ENCODE results near the gene ZNF460.

The ZNF460 gene

DNA sequence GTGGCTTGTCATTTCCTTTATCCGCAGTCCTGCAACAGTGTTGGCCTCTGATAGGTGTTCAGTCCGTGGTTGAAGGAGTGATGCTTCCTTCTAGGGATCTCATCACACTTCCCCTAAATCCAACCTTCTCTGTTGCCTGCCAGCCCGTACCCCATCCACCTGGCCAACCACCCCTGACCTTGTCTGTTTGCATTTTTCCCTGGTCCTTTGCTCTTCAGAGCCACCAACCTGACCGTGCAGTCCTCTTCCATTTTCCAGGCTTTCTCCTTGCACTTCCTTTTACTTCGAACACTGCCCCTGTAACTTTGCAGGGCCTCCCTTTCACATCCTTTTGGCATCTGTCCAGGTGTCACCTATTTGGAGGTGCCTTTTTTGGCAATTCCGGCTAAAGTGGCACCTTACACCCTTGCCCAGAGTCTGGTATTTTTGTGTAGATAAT is 696 bp downstream of the ZNF460 start:
- DNase-seq: peak; percentile 86

DNA sequence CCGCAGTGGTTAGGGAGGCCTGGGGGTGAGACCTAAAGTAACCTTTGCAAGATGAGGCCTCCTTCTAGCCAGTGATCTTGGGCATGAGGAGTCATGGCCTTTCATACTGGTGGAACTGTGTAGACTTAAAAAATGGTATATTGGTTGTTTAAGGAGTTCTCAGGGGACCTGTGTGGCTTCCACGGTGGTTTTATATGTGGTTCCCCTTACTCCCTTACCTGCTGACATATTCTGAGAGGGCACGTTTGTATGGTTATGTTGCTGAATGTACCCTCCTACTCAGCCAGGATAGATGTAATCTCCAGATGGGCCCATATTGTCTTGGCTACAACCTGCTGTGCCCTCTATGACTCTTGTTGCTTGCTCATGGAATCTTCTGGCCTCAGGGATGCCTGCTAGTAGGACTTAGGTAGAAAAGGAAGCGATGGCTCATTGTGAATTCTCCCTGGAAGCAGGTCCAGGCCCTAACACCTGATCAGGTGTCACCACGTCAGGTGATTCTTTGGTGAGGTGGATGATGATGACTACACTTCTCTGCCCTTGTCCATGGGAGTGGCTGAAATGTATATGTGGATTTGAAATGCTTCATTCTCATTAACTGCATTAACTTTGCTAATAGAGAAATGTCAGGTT is 1.8 kb downstream of the ZNF460 start:
- DNase-seq: no peak

DNA sequence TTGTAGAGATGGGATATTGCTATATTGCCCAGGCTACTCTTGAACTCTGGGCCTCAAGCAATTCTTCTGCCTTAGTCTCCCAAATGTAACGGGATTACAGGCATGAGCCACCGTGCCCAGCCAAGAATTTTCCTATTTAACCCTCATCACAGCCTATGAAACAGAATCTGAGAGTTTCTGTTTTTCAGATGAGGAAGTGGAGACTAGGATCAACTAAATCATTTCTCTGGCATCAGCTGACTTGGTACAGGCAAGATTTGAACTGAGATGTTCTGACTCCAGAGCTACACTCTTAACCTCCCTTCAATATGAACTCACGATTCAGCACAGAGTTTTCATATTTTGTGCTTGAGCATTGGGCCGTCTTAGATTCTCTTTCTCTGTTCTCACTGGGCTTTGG is 8.1 kb downstream of the ZNF460 start:
- DNase-seq: no peak

DNA sequence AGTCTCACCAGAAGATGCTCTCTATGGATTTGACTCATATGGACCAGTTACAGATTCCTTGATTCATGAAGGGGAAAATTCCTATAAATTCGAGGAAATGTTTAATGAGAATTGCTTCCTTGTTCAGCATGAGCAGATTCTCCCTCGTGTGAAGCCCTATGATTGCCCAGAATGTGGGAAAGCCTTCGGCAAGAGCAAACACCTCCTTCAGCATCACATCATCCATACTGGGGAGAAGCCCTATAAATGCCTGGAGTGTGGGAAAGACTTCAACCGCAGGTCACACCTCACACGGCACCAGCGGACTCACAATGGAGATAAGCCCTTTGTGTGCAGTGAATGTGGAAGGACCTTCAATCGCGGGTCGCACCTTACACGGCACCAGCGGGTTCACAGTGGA is 10.7 kb downstream of the ZNF460 start:
- no peak for DNase-seq

DNA sequence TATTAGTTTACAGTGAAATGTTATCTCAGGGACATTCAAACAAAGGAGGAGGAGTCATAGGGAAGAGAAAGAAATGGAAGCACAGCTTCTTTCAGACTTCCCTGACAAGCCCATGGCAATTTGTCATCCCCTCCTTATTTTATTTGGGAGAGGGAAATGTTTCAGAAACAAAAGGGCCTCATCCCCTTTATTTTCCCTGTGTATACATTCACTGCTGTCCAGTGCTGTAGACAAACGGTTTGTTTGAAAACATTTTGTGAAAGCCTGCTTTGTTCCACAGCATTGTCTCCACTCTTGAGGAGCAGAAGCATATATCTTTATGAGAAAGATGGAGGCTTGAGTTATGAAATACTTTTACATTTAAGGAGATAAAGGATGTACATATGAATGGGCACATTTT is 12.3 kb downstream of the ZNF460 start:
- DNase-seq: no peak

DNA sequence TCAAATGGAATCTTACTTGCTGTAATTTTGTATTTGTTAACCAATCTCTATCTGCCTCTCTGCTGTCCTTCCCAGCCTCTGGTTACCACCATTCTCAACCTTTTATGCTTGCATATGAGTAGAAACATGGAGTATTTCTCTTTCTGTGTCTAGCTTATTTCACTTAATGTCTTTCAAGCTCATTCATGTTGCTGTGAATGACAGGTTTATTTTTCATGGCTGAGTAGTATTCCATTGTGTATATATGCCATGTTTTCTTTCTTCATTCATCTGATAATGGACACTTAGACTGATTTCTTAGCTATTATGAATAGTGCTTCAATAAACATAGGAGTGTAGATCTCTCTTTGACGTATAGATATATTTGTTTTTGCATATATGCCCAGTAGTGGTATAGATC is 13.4 kb downstream of the ZNF460 start:
- DNase-seq: no peak

DNA sequence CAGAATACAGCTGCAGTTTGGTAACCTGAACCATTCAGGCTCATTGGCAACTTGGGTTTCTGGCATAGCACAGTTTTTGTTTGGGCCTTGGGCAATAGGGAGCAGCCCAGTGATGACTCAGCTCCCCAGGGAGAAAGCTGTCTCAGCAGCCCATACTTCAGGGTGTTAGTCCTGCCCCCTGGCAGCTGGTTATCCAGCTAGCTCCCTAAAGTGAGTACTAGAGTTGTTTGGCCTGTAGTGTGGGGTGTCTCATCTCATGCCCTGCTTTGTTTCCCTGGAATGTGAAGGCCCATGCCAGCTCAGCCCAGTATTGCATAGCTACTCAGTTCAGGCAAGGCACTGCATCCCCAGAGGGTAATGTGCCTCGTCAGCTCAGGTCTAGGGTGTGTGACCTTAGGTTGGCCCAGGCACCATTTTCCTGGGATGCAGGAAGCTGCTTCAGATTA is 21.8 kb downstream of the ZNF460 start:
- DNase-seq: no peak

DNA sequence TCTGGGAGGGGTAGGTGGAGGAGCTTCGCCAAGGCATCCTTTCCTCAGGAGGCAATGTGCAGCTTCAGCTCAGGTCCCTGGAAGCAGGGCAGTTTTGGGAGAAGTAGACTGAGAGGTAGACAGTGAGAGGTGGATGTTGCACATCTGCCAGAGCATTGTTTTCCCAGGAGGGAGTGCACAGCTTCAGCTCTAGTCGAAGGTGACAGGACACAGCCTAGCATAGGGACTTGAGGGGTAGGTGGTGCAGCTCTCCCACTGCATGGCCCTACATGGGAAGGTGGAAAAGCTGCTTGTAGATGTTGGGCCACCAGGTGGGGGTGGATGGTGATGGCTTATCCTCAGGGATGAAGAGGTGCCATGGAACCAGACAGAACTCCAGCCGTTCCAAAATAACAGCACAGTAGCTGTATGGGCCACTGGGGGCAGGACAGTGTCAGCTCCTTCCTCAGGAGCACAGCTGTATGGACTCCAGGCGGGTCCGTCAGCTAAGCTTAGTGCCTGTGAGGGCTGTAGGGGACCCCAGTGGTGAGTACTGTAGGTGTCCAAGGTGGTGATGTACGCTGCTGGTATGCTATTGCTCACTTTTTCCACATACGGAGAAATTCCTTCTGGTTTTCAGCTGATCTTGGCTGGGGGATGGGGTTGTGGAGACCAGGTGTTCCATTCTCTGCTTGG is 22.6 kb downstream of the ZNF460 start:
- DNase-seq: no peak

DNA sequence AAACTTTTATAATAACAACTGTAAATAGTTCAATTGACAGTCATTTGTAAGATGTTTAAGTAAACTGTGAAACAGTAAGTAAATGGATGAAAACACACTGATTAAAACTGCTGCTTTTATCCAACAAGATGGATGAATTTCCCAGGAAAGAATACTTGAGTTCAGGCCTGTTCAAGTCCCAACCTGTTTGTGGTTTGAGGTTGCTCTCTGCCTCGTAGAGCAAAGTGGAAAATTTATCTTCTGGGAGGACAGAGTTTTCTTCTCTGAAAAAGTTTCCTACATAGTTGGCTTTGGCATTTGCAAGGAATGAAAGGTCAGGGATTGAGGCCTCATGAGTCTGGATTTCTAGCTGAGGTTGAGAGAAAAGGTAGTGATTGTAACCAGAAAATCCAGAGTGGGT is 24.8 kb downstream of the ZNF460 start:
- DNase-seq: no peak

DNA sequence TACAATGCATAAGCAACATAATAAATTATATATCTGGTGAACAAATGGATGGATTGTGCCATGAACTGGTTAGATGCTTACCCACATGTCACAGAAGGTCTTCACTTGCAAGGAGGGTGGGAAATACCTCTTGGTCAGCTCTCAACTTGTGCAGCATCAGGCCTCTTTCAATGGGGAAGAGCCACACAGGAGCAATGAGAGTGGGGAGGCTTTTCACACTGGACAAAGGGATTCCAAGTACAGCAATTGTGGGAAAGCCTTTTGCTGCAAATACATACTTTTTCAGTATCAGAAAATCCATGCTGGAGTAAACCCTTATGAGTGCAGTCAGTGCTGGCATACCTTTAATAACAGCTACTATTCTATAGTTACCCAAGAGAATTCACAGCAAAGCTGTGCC is 28.2 kb downstream of the ZNF460 start:
- no peak for DNase-seq

DNA sequence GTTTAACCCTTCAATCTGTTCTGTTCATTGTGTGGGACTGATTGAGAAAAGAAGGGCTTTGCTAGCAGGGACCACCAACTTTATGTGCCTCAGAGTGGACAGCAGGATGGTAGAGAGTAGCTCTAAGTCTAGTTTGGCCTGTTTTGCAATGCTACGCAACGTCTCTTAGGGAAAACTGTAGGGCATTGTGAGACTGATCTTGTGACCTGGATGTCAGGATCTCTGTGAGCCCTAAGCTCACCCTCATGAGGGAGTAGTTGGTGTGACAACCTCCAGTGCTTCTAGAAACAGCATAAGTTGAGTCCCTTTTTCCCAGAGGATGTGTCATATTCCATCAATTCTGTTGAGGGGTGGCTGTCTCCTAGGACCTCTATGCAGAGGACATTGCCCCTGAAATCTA is 30.5 kb downstream of the ZNF460 start:
- DNase-seq: no peak

DNA sequence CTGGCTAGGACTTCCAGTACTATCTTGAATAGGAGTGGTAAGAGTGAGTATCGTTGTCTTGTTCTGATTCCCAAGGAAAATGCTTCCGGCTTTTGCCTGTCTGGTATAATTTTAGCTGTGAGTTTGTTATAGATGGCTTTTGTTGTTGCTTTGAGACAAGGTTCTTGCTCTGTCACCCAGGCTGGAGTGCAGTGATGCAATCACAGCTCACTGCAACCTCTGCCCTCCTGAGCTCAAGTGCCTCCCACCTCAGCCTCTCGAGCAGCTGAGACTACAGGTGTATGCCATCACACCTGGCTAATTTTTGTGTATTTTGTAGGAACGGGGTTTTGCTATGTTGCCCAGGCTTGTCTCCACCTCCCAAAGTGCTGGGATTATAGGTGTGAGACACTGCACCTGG is 33.9 kb downstream of the ZNF460 start:
- no peak for DNase-seq

DNA sequence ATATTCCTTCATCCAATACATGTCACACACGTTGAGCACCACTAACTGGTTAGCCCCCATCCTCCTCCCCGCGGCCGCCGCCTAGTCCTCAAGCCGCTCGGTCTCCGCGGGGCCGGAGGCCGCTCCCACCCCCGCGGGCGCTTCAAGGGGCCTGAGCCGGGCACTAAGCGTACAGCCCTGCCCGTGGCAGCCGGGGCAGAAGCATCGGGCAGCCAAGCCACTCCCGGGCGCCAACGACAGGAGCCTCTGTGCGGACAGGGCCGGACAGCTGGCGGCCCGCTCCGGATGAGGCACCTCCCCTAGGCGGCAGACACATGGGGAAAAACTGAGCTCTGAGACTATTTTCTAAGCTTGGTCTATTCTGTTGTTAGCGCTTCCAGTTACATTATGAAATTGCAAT is 37.2 kb downstream of the ZNF460 start:
- DNase-seq: no peak

DNA sequence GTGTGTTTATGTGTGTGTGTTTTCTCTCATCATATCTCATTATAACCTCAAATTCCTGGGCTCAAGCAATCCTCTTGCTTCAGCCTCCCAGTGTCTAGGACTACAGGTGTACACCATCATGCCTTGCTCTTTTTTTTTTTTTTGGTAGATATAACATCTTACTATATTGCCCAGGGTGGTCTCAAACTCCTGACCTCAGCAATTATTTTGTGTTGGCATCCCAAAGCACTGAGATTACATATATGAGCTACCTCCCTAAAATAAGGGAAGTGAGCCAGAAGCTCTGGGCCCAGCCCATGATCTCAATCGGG is 39.5 kb downstream of the ZNF460 start:
- DNase-seq: no peak

DNA sequence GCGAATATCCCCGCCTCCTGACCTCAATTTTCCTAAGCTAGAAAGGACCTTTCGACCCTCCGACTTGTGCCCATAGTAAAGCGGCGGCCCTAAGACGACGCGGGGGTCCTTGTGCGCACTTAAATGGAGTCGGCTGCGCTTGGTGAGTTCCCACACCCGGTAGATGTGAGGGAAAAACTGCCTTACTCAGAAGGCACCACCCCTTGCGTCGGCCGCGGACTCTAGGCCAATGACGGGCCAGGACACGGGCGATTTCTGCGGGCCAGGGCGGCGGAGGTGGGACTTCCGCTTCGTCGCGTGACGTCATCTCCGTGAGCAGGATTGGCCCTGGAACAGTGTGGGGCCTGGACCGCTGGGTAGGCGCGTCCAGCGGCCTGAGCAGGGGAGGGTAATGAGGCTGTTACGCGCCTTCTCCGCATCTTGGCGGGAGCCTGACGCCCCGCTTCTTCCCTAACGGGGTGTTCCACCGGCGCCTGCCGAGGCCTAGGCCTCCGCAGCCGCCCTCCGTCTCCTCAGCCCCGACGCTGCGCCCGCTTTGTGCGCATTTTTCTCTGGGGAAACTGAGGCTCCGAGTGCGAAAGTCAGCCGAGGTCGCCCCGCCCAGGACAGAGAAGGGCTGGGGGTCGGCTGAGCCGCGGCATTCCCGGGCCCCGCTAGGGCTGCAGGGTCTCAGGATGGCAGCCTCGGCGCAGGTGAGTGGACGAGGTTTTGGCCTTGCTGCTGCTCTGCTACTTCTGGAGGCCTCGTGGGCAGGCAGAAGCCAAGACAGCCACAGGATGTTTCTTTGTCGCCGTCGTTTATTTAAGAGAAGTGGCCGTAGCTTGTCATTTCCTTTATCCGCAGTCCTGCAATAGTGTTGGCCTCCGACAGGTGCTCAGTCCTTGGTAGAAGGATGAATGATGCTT is 40.1 kb downstream of the ZNF460 start, which contains the start of gene ZNF543:
TSS of gene ZNF543 (plus strand) at position 293 of the 905 bp plus-strand sequence. CDS start at position 675, 382 bp downstream.
- peak; percentile 98 for DNase-seq

DNA sequence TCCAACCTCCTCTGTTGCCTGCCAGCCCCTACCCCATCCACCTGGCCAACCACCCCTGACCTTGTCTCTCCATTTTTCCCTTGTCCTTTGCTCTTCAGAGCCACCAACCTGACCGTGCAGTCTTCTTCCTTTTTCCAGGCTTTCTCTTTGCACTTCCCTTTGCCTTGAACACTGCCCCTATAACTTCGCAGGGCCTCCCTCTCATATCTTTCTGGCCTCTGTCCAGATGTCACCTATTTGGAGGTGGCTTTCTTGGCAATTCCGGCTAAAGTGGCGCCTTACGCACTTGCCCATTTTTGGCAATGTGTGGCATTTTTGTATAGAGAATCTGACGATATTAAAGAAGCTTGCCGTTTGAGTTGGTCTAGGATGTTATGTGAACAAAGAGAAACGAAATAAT is 40.8 kb downstream of the ZNF460 start:
- DNase-seq: no peak

DNA sequence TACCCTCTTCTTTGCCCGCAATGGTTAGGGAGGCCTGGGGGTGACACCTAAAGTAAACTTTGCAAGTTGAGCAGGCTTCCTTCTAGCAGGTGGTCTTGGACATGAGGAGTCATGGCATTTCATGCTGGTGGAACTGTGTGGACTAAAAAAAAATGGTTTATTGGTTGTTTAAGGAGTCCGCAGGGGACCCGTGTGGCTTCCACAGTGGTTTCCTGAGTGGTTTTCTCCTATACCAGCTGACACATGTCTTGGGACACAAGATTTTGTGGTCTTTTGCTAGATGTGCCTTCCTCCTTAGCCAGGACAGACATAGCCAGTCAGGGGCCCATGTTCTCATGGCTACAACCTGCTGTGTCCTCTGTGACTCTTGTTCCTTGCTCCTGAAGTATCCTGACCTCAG is 41.5 kb downstream of the ZNF460 start:
- no peak for DNase-seq

DNA sequence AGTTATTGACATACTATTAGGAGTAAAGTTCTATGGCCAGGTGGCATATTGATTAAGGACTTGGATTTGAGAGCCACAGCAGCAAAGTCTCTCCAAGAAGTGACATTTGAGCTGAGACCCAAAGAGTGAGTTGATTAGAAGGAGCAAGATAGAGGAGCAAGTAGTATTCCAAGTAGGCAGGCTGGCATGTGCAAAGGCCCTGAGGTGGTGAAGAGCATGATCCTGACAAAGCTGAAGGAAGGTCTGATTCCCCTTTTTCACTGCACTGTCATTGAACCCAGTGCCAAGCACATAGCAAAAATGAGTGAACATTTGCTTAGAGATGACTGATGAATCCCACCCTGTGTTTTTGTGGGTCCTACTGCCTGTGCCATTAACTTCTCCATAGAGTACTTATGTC is 44.7 kb downstream of the ZNF460 start:
- DNase-seq: no peak

DNA sequence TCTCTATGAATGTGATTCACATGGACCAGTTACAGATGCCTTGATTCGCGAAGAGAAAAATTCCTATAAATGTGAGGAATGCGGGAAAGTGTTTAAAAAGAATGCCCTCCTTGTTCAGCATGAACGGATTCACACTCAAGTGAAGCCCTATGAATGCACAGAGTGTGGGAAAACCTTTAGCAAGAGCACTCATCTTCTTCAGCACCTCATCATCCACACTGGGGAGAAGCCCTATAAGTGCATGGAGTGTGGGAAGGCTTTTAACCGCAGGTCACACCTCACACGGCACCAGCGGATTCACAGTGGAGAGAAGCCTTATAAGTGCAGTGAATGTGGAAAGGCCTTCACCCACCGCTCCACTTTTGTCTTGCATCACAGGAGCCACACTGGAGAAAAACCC is 47.7 kb downstream of the ZNF460 start:
- DNase-seq: no peak

DNA sequence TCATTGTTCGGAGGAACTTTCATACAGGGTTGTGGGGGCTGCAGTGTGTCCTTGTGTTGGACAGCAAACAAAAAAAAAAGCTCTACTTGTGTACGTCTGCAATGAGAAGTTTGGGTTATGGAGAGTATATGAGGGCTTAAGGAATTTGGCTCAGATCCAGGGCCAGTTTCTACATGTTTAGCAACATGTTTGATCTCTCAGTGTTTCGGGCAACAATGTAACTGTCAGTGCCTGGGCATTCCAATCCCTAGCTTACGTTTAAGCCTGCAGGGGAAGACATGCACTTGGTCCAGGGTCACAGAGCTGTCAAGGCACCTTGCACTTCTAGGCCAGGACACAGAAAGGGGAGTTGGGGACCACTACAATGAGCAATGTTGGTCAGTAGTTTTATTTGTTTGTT is 53.9 kb downstream of the ZNF460 start:
- DNase-seq: no peak

DNA sequence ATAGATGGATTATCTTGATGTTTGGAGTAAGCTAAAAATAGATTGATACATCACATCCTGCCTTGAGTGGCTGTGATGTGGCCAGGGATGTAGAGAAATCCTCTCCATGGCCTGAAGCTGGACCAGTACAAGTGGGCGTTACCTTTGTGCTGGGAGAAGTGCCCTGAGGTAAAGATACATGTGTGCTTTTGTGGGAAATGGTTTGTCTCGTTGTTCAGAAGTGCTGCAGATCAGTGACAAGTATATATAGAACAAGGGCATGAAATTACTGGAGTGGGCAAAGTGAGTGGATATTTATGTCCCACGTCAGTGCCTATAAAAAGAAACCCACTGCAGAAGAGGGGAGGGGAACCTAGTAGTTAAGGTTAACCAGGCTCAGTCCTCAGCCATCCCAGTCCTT is 58.6 kb downstream of the ZNF460 start:
- no peak for DNase-seq

DNA sequence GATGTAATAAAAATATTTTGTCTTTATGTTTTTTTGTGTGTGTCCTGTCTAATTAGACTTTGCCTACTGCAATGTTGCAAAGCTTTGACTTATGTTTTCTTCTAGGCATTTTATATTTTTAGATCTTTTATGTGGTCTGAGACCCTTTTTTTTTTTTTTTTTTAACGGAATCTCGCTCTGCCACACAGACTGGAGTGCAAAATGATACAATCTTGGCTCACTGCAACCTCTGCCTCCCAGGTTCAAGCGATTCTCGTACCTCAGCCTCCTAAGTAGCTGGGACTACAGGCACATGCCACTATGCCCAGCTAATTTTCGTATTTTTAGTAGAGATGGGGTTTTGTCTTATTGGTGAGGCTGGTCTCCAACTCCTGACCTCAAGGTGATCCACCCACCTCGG is 62.3 kb downstream of the ZNF460 start:
- DNase-seq: no peak
